Endothelial cell (in vitro differentiated cells): ENCODE measurements around the gene CDR2. TPM values are rescaled to one million over a fixed set of nuclear protein-coding genes. Genes with fewer than 3 reads are reported as not detected.

Experiments
- DNase-seq: peaks from one replicate; pipeline ENCODE4 v3.0.0; 2021; ENCODE audit warnings: low spot score
- H3K27ac Mint-ChIP-seq: one replicate; pipeline ENCODE4 v1.8.0; 2021; ENCODE audit warnings: mixed read lengths, inconsistent platforms; ENCODE audit not compliant: unreplicated experiment
- H3K27me3 Mint-ChIP-seq: one replicate; pipeline ENCODE4 v1.8.0; 2021; ENCODE audit warnings: mild to moderate bottlenecking, moderate library complexity, mixed read lengths, inconsistent platforms; ENCODE audit not compliant: unreplicated experiment
- H3K36me3 Mint-ChIP-seq: one replicate; pipeline ENCODE4 v1.8.0; 2021; ENCODE audit warnings: mild to moderate bottlenecking, low read depth, mixed read lengths, inconsistent platforms; ENCODE audit not compliant: unreplicated experiment
- H3K4me1 Mint-ChIP-seq: one replicate; pipeline ENCODE4 v1.8.0; 2021; ENCODE audit warnings: mild to moderate bottlenecking, mixed read lengths, inconsistent platforms; ENCODE audit not compliant: unreplicated experiment
- H3K4me3 Mint-ChIP-seq: one replicate; pipeline ENCODE4 v1.8.0; 2021; ENCODE audit warnings: mild to moderate bottlenecking, mixed read lengths, inconsistent platforms; ENCODE audit not compliant: unreplicated experiment
- H3K9me3 Mint-ChIP-seq: one replicate; pipeline ENCODE4 v1.8.0; 2021; ENCODE audit warnings: mixed read lengths, inconsistent platforms; ENCODE audit not compliant: unreplicated experiment
- CTCF ChIP-seq: fragments of 200-600 bp; sonication (generic); IDR thresholded peaks from one replicate; pipeline ENCODE4 v1.5.0; 2021; ENCODE audit warnings: antibody characterized with exemption; ENCODE audit not compliant: unreplicated experiment
- total RNA-seq: library from RNA; stranded (reverse); fragmentation: NEBNext Ultra II Directional; extraction: Animal tissue kit (Norgen Biotek cat#: 25700); gene quantifications from one replicate; pipeline ENCODE4 v1.2.1, GENCODE V29; 2021; ENCODE audit not compliant: unreplicated experiment

Gene CDR2
- total RNA-seq, 1 donor from 2014 or later = 26.3 TPM

GRCh38 chr16:22366371-22366770 lies 8.0 kb downstream of the CDR2 start:
- Mint-ChIP-seq H3K4me3 (no peak overlapping the region), H3K27me3 (no peaks in the 10 kb centered on the region), H3K4me1 (peaks cover 22% of the 10 kb centered on the region), H3K27ac (peak overlapping the region; percentile 59), H3K9me3 (no peaks in the 10 kb centered on the region), H3K36me3 (peaks cover 20% of the 10 kb centered on the region)
- DNase-seq = no peak
- no peak for TF ChIP-seq CTCF

DNA sequence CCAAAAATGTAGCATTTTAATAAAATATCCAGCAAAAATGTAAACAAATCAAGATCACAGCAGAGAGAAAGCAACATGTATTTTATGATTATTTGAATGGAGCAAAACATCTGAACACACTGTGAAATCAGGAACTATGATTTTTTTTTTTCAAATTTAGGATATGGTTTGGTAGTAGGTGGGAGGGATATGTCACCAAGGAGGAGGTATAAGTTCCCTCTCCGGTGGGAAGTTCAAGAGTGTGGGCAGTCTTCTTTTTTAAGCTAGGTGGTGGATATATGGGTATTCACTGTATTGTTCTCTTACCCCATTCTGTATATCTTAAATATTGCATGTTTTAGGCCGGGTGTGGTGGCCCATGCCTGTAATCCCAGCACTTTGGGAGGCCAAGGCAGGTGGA lies 10.2 kb downstream of the CDR2 start:
- H3K4me1 Mint-ChIP-seq = peaks cover 12% of the 10 kb centered on the region
- H3K36me3 Mint-ChIP-seq = peaks cover 18% of the 10 kb centered on the region
- no peaks in the 10 kb centered on the region for H3K9me3 Mint-ChIP-seq
- H3K27me3 Mint-ChIP-seq = no peaks in the 10 kb centered on the region
- TF ChIP-seq CTCF = no peak
- no peak for DNase-seq
- H3K27ac Mint-ChIP-seq = no peak overlapping the region
- H3K4me3 Mint-ChIP-seq = no peak overlapping the region

DNA sequence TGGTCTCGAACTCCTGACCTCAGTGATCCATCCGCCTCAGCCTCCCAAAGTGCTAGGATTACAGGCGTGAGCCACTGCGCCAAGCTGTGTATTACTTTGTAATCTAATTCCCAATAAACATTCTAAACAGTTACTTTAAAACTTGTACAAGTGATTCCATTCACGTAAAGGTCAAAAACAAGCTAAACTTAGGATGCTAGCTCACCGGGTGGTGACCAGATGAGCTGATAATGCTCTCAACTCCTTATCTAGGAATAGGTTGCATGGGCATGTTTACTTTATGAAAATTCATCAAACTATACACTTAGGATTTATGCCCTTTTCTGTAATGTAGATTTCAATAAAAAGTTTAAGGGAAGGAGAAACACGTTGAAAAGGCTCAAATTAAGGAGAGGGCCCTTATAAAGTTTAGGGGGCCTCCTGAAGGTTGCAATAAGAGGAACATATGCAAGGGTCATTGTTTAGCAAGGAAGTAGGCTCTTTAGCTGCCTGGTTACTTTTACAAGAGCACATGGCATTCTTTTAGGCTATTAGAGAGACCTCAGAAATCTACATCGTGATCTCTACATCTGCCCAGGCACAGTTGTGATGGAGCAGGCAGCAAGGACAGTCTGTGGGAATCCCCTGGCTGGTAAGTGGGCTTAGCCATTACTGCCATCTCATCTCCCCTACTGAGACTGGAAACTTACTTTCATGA lies 13.3 kb downstream of the CDR2 start:
- Mint-ChIP-seq H3K9me3 (no peaks in the 10 kb centered on the region), H3K27me3 (no peaks in the 10 kb centered on the region), H3K36me3 (peaks cover 18% of the 10 kb centered on the region), H3K4me3 (no peak overlapping the region), H3K27ac (no peak overlapping the region), H3K4me1 (peaks cover 15% of the 10 kb centered on the region)
- no peak for DNase-seq
- no peak for TF ChIP-seq CTCF

- no peaks in the 10 kb centered on the region for H3K9me3 Mint-ChIP-seq
- no peak for TF ChIP-seq CTCF
- peaks cover 22% of the 10 kb centered on the region for H3K36me3 Mint-ChIP-seq
- DNase-seq = no peak
- H3K4me3 Mint-ChIP-seq = no peak overlapping the region
- no peak overlapping the region for H3K27ac Mint-ChIP-seq
- no peaks in the 10 kb centered on the region for H3K27me3 Mint-ChIP-seq
- peaks cover 14% of the 10 kb centered on the region for H3K4me1 Mint-ChIP-seq
Observed at GRCh38 chr16:22359679-22360078, 14.7 kb downstream of the CDR2 start.

- TF ChIP-seq CTCF = no peak
- H3K27ac Mint-ChIP-seq = peak overlapping the region; percentile 93
- H3K4me1 Mint-ChIP-seq = peaks cover 14% of the 10 kb centered on the region
- no peaks in the 10 kb centered on the region for H3K9me3 Mint-ChIP-seq
- no peak for DNase-seq
- H3K4me3 Mint-ChIP-seq = peak overlapping the region; percentile 78
- H3K36me3 Mint-ChIP-seq = peaks cover 11% of the 10 kb centered on the region
- H3K27me3 Mint-ChIP-seq = no peaks in the 10 kb centered on the region
Observed at GRCh38 chr16:22358000-22358399, 16.4 kb downstream of the CDR2 start.
